SK-N-SH (cell line): ENCODE results near the gene RFX3. TPM values are rescaled to one million over a fixed set of nuclear protein-coding genes. Genes with fewer than 3 reads are reported as not detected.

Experiments used
- CTCF ChIA-PET: fragments of 300-600, 350-600 bp; formaldehyde crosslinking; extraction: SDS; loops from one replicate; lab custom pipeline; 2021; lab: Yijun Ruan, JAX
- POLR2A ChIA-PET: fragments of 350-600 bp; sonication (Branson Sonifier 250); formaldehyde crosslinking; extraction: SDS; loops from one replicate; lab custom pipeline; 2020; ENCODE audit warnings: antibody characterized with exemption, inconsistent platforms; lab: Yijun Ruan, JAX
- DNase-seq: peaks from one replicate; pipeline ENCODE4 v3.0.0; 2012
- H2AFZ ChIP-seq: fragments of 200-600 bp; sonication (generic); 2 replicates; pipeline ENCODE4 v1.8.1; 2016; ENCODE audit warnings: antibody characterized with exemption, mild to moderate bottlenecking, low read depth
- H3F3A ChIP-seq: fragments of 200-600 bp; sonication (generic); replicated peaks from 2 replicates; pipeline ENCODE3; 2016; ENCODE audit warnings: antibody characterized with exemption, mild to moderate bottlenecking; ENCODE audit not compliant: insufficient read depth
- H3K27ac ChIP-seq, 2 experiments: fragments of 200-500 bp in 1 of 2; fragments of 200-600 bp in 1 of 2; sonication (Bioruptor generic) in 1 of 2; sonication (generic), shearing (Covaris generic) in 1 of 2; 2 replicates each; pipeline versions ENCODE4 v1.5.1 to v1.6.1; 2014 to 2016; ENCODE audit warnings: low read depth in 2 of 2, inconsistent platforms in 1 of 2, low read length in 1 of 2, mild to moderate bottlenecking in 1 of 2, mixed read lengths in 1 of 2
- H3K27me3 ChIP-seq: fragments of 200-600 bp; sonication (generic), shearing (Covaris generic); 2 replicates; pipeline ENCODE4 v1.6.1; 2016; ENCODE audit warnings: mixed run types; ENCODE audit not compliant: insufficient read depth
- H3K36me3 ChIP-seq, 2 experiments: fragments of 200-500 bp in 1 of 2; fragments of 200-600 bp in 1 of 2; sonication (Bioruptor generic) in 1 of 2; sonication (generic) in 1 of 2; replicated peaks in 1 of 2; 2 replicates each; pipeline versions ENCODE3 to v1.5.1; 2014 to 2016; ENCODE audit warnings: low read length in 1 of 2, mild to moderate bottlenecking in 1 of 2; ENCODE audit not compliant: insufficient read depth in 2 of 2, control insufficient read depth in 1 of 2
- H3K4me1 ChIP-seq, 2 experiments: fragments of 200-500 bp in 1 of 2; fragments of 200-600 bp in 1 of 2; sonication (Bioruptor generic) in 1 of 2; sonication (generic), shearing (Covaris generic) in 1 of 2; 2 replicates each; pipeline versions ENCODE4 v1.5.1 to v1.6.1; 2014 to 2016; ENCODE audit warnings: low read depth in 1 of 2, low read length in 1 of 2, mixed run types in 1 of 2; ENCODE audit not compliant: insufficient read depth in 2 of 2, control insufficient read depth in 1 of 2
- H3K4me2 ChIP-seq: fragments of 200-600 bp; sonication (generic), shearing (Covaris generic); 2 replicates; pipeline ENCODE4 v1.6.1; 2017; ENCODE audit warnings: mixed run types
- H3K4me3 ChIP-seq, 2 experiments: fragments of 200-500 bp in 1 of 2; fragments of 200-600 bp in 1 of 2; sonication (Bioruptor generic) in 1 of 2; sonication (generic), shearing (Covaris generic) in 1 of 2; 2 replicates each; pipeline versions ENCODE4 v1.5.1 to v1.8.1; 2014 to 2016; ENCODE audit warnings: low read depth in 2 of 2, inconsistent platforms in 1 of 2, low read length in 1 of 2, mild to moderate bottlenecking in 1 of 2, mixed read lengths in 1 of 2, moderate library complexity in 1 of 2
- H3K79me2 ChIP-seq: fragments of 200-600 bp; sonication (generic); 2 replicates; pipeline ENCODE4 v1.8.1; 2017; ENCODE audit warnings: mild to moderate bottlenecking; ENCODE audit not compliant: insufficient read depth
- H3K9ac ChIP-seq: fragments of 200-600 bp; sonication (generic); 2 replicates; pipeline ENCODE4 v1.6.1; 2017; ENCODE audit warnings: mixed run types
- H3K9me2 ChIP-seq: fragments of 200-600 bp; sonication (generic); 2 replicates; pipeline ENCODE4 v1.6.1; 2017; ENCODE audit warnings: mixed run types
- H3K9me3 ChIP-seq: fragments of 200-600 bp; sonication (generic); 2 replicates; pipeline ENCODE4 v1.6.1; 2017; ENCODE audit warnings: mixed run types, mild to moderate bottlenecking, moderate library complexity
- H4K20me1 ChIP-seq: fragments of 200-600 bp; sonication (generic); 2 replicates; pipeline ENCODE4 v1.6.1; 2017; ENCODE audit warnings: mild to moderate bottlenecking, mixed run types; ENCODE audit not compliant: insufficient read depth
- CHD2 ChIP-seq: fragments of 150-350 bp; IDR thresholded peaks from 2 replicates; pipeline ENCODE4 v1.6.1; 2018; ENCODE audit warnings: low read length; ENCODE audit not compliant: partially characterized antibody
- EP300 ChIP-seq, 2 experiments: IDR thresholded peaks; 2 replicates each; pipeline versions ENCODE4 v1.4.0 to v1.6.1; 2012; ENCODE audit warnings: borderline replicate concordance in 1 of 2, low read depth in 1 of 2, low read length in 1 of 2
- EZH2phosphoT487 ChIP-seq: fragments of 200-600 bp; sonication (generic); IDR thresholded peaks from 2 replicates; pipeline ENCODE4 v1.6.1; 2017; ENCODE audit warnings: low read depth, mixed run types, mild to moderate bottlenecking, antibody characterized with exemption, moderate library complexity, borderline replicate concordance
- FOSL2 ChIP-seq: IDR thresholded peaks from 2 replicates; pipeline ENCODE4 v1.4.0; 2012; ENCODE audit warnings: low read depth, mild to moderate bottlenecking, moderate library complexity, borderline replicate concordance
- GABPA ChIP-seq: IDR thresholded peaks from 2 replicates; pipeline ENCODE4 v1.4.0; 2012; ENCODE audit warnings: low read depth, mild to moderate bottlenecking
- JUND ChIP-seq: IDR thresholded peaks from 2 replicates; pipeline ENCODE4 v1.4.0; 2012
- MEF2A ChIP-seq: IDR thresholded peaks from 2 replicates; pipeline ENCODE4 v1.4.0; 2012; ENCODE audit warnings: low read depth, borderline replicate concordance
- MXI1 ChIP-seq: IDR thresholded peaks from 2 replicates; pipeline ENCODE4 v1.6.1; 2012; ENCODE audit warnings: mild to moderate bottlenecking, low read depth, low read length, improper control_type of control experiment
- NFIC ChIP-seq: IDR thresholded peaks from 2 replicates; pipeline ENCODE4 v1.4.0; 2012; ENCODE audit warnings: borderline replicate concordance
- NRF1 ChIP-seq: IDR thresholded peaks from 2 replicates; pipeline ENCODE4 v1.6.1; 2012; ENCODE audit warnings: low read depth, mild to moderate bottlenecking, low read length
- POLR2AphosphoS5 ChIP-seq: IDR thresholded peaks from 2 replicates; pipeline ENCODE4 v1.6.1; 2012; ENCODE audit warnings: low read depth, low read length
- RCOR1 ChIP-seq: fragments of 150-350 bp; IDR thresholded peaks from 2 replicates; pipeline ENCODE4 v1.6.1; 2017; ENCODE audit warnings: antibody characterized with exemption, low read length
- REST ChIP-seq: IDR thresholded peaks from 2 replicates; pipeline ENCODE4 v1.6.1; 2012; ENCODE audit warnings: mild to moderate bottlenecking, low read depth, low read length, moderate library complexity
- RFX5 ChIP-seq: IDR thresholded peaks from 2 replicates; pipeline ENCODE4 v1.6.1; 2012; ENCODE audit warnings: mild to moderate bottlenecking, improper control_type of control experiment, low read length
- RXRA ChIP-seq: IDR thresholded peaks from 2 replicates; pipeline ENCODE4 v1.4.0; 2012; ENCODE audit warnings: low read depth, mild to moderate bottlenecking, borderline replicate concordance
- TCF12 ChIP-seq: IDR thresholded peaks from 2 replicates; pipeline ENCODE4 v1.4.0; 2012
- WGBS: methylation state at CpG from one replicate; pipeline ENCODE4 v1.1.6; 2017; ENCODE audit warnings: low lambda C conversion rate; 5-methylcytosine and 5-hydroxymethylcytosine counted together
- polyA plus RNA-seq, 3 experiments: library from polyadenylated mRNA; depleted of rRNA; stranded (reverse); fragments of >200 nt; gene quantifications; 2 replicates each; pipeline ENCODE4 v1.2.3, GENCODE V29; 2012
- TF ChIP-seq, protein P1 (sequence below): IDR thresholded peaks from 2 replicates; pipeline ENCODE4 v1.4.0; 2012; ENCODE audit warnings: low read depth, borderline replicate concordance
- TF ChIP-seq, protein P2 (sequence below): fragments of 200-600 bp; sonication (generic); IDR thresholded peaks from 2 replicates; pipeline ENCODE4 v1.6.1; 2017; ENCODE audit warnings: antibody characterized with exemption, mild to moderate bottlenecking, moderate library complexity
- TF ChIP-seq, protein P3 (sequence below): fragments of 150-350 bp; IDR thresholded peaks from 2 replicates; pipeline ENCODE4 v1.6.1; 2016; ENCODE audit warnings: mild to moderate bottlenecking, low read depth, low read length

RFX3 gene
- polyA plus RNA-seq, 1 of the 3 experiments (the other 2 are of a cell fraction) = 1.7 TPM

DNA sequence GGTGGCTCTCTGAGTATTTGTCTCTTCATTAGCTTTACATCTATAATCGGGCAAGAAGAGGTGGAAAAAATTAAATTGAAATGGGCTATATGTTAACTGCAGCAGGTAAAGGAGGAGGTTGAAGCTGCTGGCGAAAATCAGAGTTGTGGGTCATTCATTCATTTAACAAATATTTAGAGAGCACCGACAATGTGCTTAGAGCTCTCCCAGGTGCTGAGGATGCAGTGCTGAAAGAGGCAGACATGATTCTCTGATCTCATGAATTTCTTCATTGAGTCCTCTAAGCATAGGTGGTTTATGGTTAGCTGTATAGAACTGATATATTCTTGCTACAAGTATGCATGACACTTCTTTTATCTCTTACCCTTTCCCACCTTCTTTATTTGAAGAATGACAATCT lies 243.4 kb downstream of the RFX3 start:
- Histone ChIP-seq H3K9me3 (no peaks in the 10 kb centered on the region; the same call in 1 of the 2 replicates), H3K9ac (no peak overlapping the region), H3K27me3 (no peaks in the 10 kb centered on the region), H3K27ac (no peak overlapping the region), H3K4me2 (no peak overlapping the region)
- WGBS = 95% methylated on average over 3 of the region's 3 CpGs
- CTCF ChIA-PET = interaction anchor here (1.3 to 2.3 kb wide), 2 partner anchors 9 to 41 kb away, joined by 4 to 9 read pairs; no protein-coding TSS in a partner anchor
- no peak for TF ChIP-seq MXI1
- no peak for TF ChIP-seq GABPA
- peak; percentile 78; the same call in 1 of the 2 replicates for TF ChIP-seq REST
- no peak for TF ChIP-seq POLR2AphosphoS5
- TF ChIP-seq, all 33 proteins: peak for 1
- Histone ChIP-seq H3K4me1 (peaks cover 0 to 19% of the 10 kb centered on the region in 2 experiments; a peak in 3 of 4 replicates), H3K79me2 (no peaks in the 10 kb centered on the region), H3K36me3 (peaks cover 0 to 3% of the 10 kb centered on the region in 2 experiments), H3K9me2 (no peaks in the 10 kb centered on the region; the same call in 1 of the 2 replicates), H3K4me3 (no peak overlapping the region), H4K20me1 (no peaks in the 10 kb centered on the region), H3F3A (peaks cover 16% of the 10 kb centered on the region), H2AFZ (no peak overlapping the region)
- no peak for DNase-seq
- POLR2A ChIA-PET = no interaction called here

DNA sequence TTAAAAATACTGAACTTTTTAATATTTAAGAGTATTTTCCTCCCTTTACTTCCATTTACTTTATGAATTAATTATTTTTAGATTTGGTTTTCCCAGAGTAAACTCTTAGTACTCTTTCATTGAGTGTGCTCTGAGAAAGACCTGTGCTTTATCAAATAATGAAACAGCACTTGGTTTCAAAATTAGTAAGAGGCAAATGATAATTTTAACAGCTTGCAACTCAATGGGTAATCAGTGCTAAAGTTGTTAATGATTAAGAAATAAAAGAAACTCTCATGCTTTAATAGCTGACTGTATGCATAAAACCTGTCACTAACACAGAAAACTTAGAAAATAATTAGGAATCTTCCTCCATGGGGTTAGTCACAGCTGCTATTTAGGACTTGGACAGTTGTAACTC lies 244.4 kb downstream of the RFX3 start:
- no peak overlapping the region for H2AFZ ChIP-seq
- TF ChIP-seq, protein P1, sequence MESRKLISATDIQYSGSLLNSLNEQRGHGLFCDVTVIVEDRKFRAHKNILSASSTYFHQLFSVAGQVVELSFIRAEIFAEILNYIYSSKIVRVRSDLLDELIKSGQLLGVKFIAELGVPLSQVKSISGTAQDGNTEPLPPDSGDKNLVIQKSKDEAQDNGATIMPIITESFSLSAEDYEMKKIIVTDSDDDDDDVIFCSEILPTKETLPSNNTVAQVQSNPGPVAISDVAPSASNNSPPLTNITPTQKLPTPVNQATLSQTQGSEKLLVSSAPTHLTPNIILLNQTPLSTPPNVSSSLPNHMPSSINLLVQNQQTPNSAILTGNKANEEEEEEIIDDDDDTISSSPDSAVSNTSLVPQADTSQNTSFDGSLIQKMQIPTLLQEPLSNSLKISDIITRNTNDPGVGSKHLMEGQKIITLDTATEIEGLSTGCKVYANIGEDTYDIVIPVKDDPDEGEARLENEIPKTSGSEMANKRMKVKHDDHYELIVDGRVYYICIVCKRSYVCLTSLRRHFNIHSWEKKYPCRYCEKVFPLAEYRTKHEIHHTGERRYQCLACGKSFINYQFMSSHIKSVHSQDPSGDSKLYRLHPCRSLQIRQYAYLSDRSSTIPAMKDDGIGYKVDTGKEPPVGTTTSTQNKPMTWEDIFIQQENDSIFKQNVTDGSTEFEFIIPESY = no peak
- TF ChIP-seq JUND = no peak
- TF ChIP-seq RFX5 = no peak
- no peak for TF ChIP-seq TCF12
- TF ChIP-seq, protein P2, sequence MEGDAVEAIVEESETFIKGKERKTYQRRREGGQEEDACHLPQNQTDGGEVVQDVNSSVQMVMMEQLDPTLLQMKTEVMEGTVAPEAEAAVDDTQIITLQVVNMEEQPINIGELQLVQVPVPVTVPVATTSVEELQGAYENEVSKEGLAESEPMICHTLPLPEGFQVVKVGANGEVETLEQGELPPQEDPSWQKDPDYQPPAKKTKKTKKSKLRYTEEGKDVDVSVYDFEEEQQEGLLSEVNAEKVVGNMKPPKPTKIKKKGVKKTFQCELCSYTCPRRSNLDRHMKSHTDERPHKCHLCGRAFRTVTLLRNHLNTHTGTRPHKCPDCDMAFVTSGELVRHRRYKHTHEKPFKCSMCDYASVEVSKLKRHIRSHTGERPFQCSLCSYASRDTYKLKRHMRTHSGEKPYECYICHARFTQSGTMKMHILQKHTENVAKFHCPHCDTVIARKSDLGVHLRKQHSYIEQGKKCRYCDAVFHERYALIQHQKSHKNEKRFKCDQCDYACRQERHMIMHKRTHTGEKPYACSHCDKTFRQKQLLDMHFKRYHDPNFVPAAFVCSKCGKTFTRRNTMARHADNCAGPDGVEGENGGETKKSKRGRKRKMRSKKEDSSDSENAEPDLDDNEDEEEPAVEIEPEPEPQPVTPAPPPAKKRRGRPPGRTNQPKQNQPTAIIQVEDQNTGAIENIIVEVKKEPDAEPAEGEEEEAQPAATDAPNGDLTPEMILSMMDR = no peak
- TF ChIP-seq POLR2AphosphoS5 = no peak
- TF ChIP-seq EZH2phosphoT487 = no peak
- TF ChIP-seq NFIC = no peak
- no peak for TF ChIP-seq GABPA
- TF ChIP-seq FOSL2 = no peak
- TF ChIP-seq RCOR1 = no peak
- no peak for TF ChIP-seq MEF2A
- no peak for TF ChIP-seq NRF1
- no peak for TF ChIP-seq CHD2
- no peak for TF ChIP-seq EP300 (IDR thresholded peaks at IDR 0.05; ENCODE audit: borderline replicate concordance in 1 of 2, low read depth in 1 of 2, low read length in 1 of 2)
- TF ChIP-seq, protein P3, sequence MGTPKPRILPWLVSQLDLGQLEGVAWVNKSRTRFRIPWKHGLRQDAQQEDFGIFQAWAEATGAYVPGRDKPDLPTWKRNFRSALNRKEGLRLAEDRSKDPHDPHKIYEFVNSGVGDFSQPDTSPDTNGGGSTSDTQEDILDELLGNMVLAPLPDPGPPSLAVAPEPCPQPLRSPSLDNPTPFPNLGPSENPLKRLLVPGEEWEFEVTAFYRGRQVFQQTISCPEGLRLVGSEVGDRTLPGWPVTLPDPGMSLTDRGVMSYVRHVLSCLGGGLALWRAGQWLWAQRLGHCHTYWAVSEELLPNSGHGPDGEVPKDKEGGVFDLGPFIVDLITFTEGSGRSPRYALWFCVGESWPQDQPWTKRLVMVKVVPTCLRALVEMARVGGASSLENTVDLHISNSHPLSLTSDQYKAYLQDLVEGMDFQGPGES = no peak
- no peak for TF ChIP-seq RXRA

More for the DNA sequence above, 244.4 kb downstream of the RFX3 start:
- no peak for DNase-seq
- Histone ChIP-seq H3K27ac (no peak overlapping the region), H3K79me2 (no peaks in the 10 kb centered on the region), H3K36me3 (no peaks in the 10 kb centered on the region), H3K27me3 (no peaks in the 10 kb centered on the region), H3K4me1 (peaks cover 0 to 14% of the 10 kb centered on the region in 2 experiments; a peak in 3 of 4 replicates), H3K9me3 (no peaks in the 10 kb centered on the region; the same call in 1 of the 2 replicates), H3F3A (peaks cover 14% of the 10 kb centered on the region), H4K20me1 (no peaks in the 10 kb centered on the region), H3K4me3 (no peak overlapping the region), H3K4me2 (no peak overlapping the region), H3K9ac (no peak overlapping the region), H3K9me2 (no peaks in the 10 kb centered on the region; the same call in 1 of the 2 replicates)
- ChIA-PET CTCF (interaction anchor here (2.3 kb wide), 1 partner anchor 10 kb away, joined by 9 read pairs; no protein-coding TSS in a partner anchor), POLR2A (no interaction called here)
